IPS-18c (cell line): ENCODE results near the gene RNF130.

Experiments
- H3K4me3 ChIP-seq: 2 replicates; pipeline ENCODE4 v1.7.0; 2013; ENCODE audit warnings: low read depth, mild to moderate bottlenecking, low read length, moderate library complexity; ENCODE audit not compliant: insufficient read depth
- H3K9me3 ChIP-seq: one replicate; pipeline ENCODE4 v1.6.1; 2013; ENCODE audit warnings: mild to moderate bottlenecking, low read length, moderate library complexity; ENCODE audit not compliant: control insufficient read depth, insufficient read depth

RNF130 gene

GRCh38 chr5:179930788-179931473 lies 140.6 kb downstream of the RNF130 start:
- H3K9me3 ChIP-seq, result no peaks in the 10 kb centered on the region
- no peak overlapping the region for H3K4me3 ChIP-seq

GRCh38 chr5:179927824-179928223 lies 143.7 kb downstream of the RNF130 start:
- Histone ChIP-seq H3K9me3 (no peaks in the 10 kb centered on the region), H3K4me3 (no peak overlapping the region)

- Histone ChIP-seq H3K4me3 (no peak overlapping the region), H3K9me3 (no peaks in the 10 kb centered on the region)
Observed at GRCh38 chr5:179926657-179927056, 144.9 kb downstream of the RNF130 start.

- Histone ChIP-seq H3K9me3 (no peaks in the 10 kb centered on the region), H3K4me3 (no peak overlapping the region)
Observed at GRCh38 chr5:179923436-179923835, 148.1 kb downstream of the RNF130 start.

GRCh38 chr5:179920175-179920574 lies 151.4 kb downstream of the RNF130 start:
- Histone ChIP-seq H3K9me3 (no peaks in the 10 kb centered on the region), H3K4me3 (no peak overlapping the region)

GRCh38 chr5:179919487-179920060 lies 152.0 kb downstream of the RNF130 start:
- H3K4me3 ChIP-seq, result no peak overlapping the region
- H3K9me3 ChIP-seq, result no peaks in the 10 kb centered on the region

- Histone ChIP-seq H3K9me3 (no peaks in the 10 kb centered on the region), H3K4me3 (no peak overlapping the region)
Observed at GRCh38 chr5:179918742-179919486, 152.6 kb downstream of the RNF130 start.

- Histone ChIP-seq H3K4me3 (no peak overlapping the region), H3K9me3 (no peaks in the 10 kb centered on the region)
Observed at GRCh38 chr5:179916523-179916922, 155.0 kb downstream of the RNF130 start.

GRCh38 chr5:179915406-179915935 lies 156.1 kb downstream of the RNF130 start:
- no peak overlapping the region for H3K4me3 ChIP-seq
- no peaks in the 10 kb centered on the region for H3K9me3 ChIP-seq

- Histone ChIP-seq H3K4me3 (no peak overlapping the region), H3K9me3 (no peaks in the 10 kb centered on the region)
Observed at GRCh38 chr5:179914032-179914755, 157.4 kb downstream of the RNF130 start.

GRCh38 chr5:179913461-179913860 lies 158.1 kb downstream of the RNF130 start:
- Histone ChIP-seq H3K4me3 (no peak overlapping the region), H3K9me3 (no peaks in the 10 kb centered on the region)

GRCh38 chr5:179912951-179913350 lies 158.6 kb downstream of the RNF130 start:
- no peak overlapping the region for H3K4me3 ChIP-seq
- no peaks in the 10 kb centered on the region for H3K9me3 ChIP-seq

GRCh38 chr5:179912386-179912785 lies 159.2 kb downstream of the RNF130 start:
- H3K9me3 ChIP-seq, result no peaks in the 10 kb centered on the region
- H3K4me3 ChIP-seq, result no peak overlapping the region

- no peak overlapping the region for H3K4me3 ChIP-seq
- H3K9me3 ChIP-seq, result no peaks in the 10 kb centered on the region
Observed at GRCh38 chr5:179909224-179909623, 162.3 kb downstream of the RNF130 start.

GRCh38 chr5:179908528-179908927 lies 163.0 kb downstream of the RNF130 start:
- Histone ChIP-seq H3K9me3 (no peaks in the 10 kb centered on the region), H3K4me3 (no peak overlapping the region)

- Histone ChIP-seq H3K4me3 (peak within 1 kb of the TSS; percentile 55), H3K9me3 (no peaks in the 10 kb centered on the region)
Observed at GRCh38 chr5:179907556-179908324, 163.8 kb downstream of the RNF130 start, which contains the start of gene TBC1D9B. TSS of gene TBC1D9B (minus strand) at chr5:179907897. CDS start at chr5:179907821, 76 bp downstream.
